VCaP (cell line): ENCODE results near the gene MGAT3.
A peak's percentile ranks its signal among the peaks of the same experiment; 100 is the strongest.

Experiments used
- H3K27ac ChIP-seq: fragments of 450-650 bp; 2 replicates; pipeline ENCODE4 v1.5.1; 2017
- CTCF ChIP-seq: fragments of 450-650 bp; conservative IDR thresholded peaks from 2 replicates; pipeline ENCODE4 v1.5.1; 2017; ENCODE audit warnings: mild to moderate bottlenecking, moderate library complexity

The MGAT3 gene

DNA sequence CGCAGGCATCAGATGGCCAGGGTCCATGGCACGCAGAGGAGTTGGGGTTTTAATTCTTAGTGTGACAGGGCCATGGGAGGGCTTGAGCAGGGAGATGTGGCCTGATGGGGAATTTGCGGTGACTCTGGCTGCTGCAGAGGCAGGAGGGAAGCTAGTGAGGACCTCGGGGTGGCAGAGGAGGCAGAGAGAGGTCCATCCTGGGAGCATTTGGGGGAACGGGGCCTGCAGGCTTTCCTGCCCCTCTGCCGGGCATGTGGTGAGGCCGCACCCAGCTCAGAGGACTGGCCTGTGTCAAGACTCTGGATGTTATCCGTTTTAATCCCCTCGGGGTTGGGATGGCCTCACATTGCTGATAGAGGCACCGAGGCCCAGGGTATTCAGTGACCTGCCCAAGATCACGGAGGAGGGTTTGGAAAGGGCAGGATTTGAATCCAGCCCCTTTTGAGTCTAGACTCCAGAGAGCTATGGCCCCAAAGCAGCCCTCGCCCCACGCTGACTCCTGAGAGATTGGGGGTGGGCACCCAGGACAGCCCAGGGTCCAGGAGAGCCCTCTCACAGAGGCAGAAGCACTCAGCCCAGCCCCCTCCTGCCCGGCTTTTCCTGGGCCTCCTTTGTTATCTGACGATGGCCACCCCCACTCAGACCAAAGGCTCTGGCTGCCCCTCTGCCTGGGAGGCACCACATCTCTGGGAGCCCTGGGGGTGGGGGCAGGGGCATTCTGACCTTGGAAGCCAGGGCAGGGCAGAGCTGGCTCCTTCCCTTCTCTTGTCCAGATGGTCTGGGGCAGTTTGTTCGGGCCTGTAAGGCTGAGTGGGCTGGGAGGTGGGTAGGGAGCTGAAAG is 13.9 kb downstream of the MGAT3 start:
- no peak for TF ChIP-seq CTCF
- H3K27ac ChIP-seq: peak overlapping the region; percentile 59; the same call in 1 of the 2 replicates

DNA sequence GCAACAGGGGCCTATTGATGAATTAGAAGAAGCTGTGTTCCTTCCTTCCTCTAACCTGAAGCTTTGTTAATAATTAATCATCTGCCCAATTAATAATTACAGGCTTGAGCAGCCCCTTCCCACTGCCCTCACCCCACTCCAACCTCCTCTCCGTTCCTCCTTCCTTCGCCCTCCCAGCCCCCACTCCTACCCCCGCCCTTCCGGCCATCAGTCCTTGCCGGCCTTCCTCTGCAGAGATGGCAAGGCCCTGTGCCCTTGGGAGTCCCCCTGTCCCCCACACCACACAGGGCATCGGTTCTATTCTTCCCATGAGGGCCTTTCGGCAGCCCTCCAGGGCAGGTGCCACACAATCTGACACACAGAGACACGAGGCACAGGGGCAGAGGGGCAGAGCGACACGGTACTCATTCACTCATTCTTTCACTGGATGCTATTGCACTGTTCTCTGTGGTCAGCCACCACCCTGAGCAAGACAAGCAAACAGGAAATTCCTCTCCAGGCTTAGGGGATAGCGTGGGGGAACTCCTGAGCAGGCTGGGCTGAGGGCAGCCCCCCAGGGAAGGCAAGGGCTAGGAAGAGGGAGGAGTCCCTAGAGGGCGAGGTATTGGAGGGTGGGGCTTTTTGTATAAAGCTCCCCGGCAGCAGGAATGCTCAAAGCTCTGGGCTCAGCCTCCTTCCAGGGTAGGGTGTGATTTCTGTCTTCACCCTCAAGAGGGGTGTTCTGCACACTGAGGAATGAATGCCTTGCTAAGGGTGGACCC is 14.7 kb downstream of the MGAT3 start:
- no peak for TF ChIP-seq CTCF
- H3K27ac ChIP-seq: peak overlapping the region; percentile 59; the same call in 1 of the 2 replicates

DNA sequence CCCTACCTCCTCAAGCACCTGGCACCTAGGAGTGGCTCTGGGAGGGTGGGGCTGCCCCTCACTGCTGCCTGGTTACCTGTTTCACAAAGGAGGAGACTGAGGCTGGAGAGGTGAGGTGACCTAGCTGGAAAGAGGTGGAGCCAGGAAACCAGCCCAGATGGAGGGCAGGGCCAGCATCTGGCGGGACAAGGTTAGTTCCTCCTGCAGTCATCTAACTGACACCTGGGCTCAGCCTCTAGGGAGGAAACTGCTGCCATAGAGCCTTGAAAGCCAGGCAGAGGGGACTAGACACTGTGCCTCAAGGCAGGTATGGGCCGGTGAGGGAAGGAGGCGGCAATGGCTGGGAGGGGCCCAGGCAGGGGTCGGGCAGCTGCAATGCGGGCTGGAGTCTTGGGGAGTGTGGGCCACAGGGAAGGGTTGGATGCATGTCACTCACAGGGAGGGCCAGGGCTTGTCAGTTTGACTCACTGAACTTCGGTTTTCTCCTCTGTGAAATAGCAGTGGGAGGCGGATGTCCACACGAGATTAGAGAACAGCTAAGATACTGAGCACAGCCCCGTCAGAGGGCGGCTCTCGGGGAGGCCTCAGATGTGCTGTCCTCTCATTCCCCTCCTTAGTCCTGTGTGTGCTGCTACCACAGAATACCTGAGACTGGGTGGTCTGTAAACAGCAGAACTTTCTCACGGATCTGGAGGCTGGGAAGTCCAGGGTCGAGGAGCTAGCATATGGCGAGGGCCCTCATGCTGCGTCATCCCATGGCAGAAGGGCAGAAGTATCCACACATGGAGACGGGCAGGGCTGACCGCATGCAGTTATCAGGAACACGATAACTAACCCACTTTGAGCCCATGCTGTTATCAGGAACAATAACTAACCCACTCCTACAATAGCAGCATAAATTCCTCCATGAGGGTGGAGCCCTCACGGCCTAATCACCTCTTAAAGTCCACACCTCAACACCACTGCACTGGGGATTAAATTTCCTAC is 16.1 kb downstream of the MGAT3 start:
- no peak for TF ChIP-seq CTCF
- no peak overlapping the region for H3K27ac ChIP-seq

DNA sequence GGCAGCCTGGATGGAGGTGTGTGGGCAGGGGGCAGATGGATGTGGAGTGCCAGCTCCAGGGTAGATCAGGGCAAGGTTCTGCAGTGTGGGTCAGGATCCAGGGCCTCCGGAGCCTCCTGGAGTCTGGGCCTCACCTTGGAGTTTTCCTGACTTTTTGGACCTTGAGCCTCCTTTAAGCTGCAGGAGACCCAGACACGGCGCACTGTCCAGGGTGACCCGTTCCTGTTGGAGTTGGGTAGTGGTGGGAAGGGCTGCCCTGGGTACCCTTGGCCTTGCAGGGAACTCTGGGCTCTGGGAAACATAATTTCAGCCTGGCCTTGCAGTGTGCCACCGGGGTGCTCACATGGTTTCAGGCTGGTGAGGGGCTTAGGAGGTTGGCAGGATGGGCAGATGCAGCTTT is 17.0 kb downstream of the MGAT3 start:
- H3K27ac ChIP-seq: peak overlapping the region; percentile 27; the same call in 1 of the 2 replicates
- no peak for TF ChIP-seq CTCF

DNA sequence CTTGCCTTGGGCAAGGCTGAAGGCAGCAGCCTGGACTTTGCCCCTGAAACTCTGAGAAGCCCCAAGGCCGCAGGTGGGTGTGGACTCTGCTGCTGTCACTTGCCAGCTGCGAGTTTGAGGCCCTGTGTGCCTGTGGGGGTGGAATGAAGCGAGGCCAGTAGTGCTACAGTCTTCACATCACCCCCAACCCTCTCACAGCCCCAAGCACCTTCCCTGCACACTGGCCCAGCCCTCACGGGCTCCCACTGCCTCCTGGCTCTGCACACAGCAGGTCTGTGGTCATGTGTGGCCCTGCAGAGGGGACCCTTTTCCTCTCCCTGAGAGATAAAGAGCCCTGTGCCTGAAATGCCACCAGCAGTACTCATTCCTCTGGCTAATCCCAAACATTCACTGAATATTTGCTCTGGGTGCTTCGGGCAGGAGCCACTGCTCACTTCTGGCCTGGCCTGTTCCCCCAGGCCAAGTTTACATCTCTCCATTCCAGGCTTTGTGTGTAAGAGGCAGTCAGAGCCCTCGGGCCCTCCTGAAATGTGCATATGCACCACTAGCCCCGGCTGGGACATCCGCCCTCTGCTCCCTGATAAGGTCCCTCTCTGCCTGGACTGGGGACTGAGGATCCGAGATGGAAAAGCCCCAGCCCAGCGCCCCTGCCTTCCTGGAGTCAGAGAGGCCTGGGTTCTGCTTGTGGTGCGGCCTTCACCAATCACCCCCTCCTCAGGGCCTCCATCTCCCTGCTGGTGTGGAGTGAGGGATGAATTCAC is 17.7 kb downstream of the MGAT3 start:
- peak overlapping the region; percentile 27 for H3K27ac ChIP-seq
- TF ChIP-seq CTCF: no peak

- H3K27ac ChIP-seq: no peak overlapping the region
Measured at GRCh38 chr22:39475337-39475736, 18.5 kb downstream of the MGAT3 start.

More at GRCh38 chr22:39475337-39475736, 18.5 kb downstream of the MGAT3 start:
- TF ChIP-seq CTCF: no peak
